K562 (cell line): ENCODE measurements around the gene FAM200B. TPM values are rescaled to one million over a fixed set of nuclear protein-coding genes. Genes with fewer than 3 reads are reported as not detected.

Source experiments
- ATAC-seq: fragments of 200-7000 bp; cut with Tn5 transposase; 3 replicates; pipeline ENCODE4 v1.9.1; 2020; ENCODE audit warnings: moderate library complexity
- BruUV-seq: library from RNA; stranded (reverse); fragments of 400-500 nt; replicated peaks from 2 replicates; lab custom pipeline; 2021; lab: Mats Ljungman, UMichigan
- CTCF ChIA-PET: fragments of 300-600 bp; formaldehyde crosslinking; extraction: SDS; loops from one replicate; lab custom pipeline; 2021; ENCODE audit warnings: low intra/inter-chr PET ratio; lab: Yijun Ruan, JAX
- POLR2A ChIA-PET: fragments of 300-600, 350-650 bp; sonication (Branson Sonifier 250); formaldehyde crosslinking; extraction: SDS; loops from one replicate; lab custom pipeline; 2021; ENCODE audit warnings: antibody characterized with exemption, inconsistent platforms; lab: Yijun Ruan, JAX
- DNase-seq, 4 experiments: peaks; one replicate each; pipeline versions ENCODE4 v3.0.0 to v3.0.0-alpha.2; 2011 to 2018; ENCODE audit warnings: low spot score in 3 of 4, mixed read lengths in 3 of 4; ENCODE audit errors: extremely low read depth in 1 of 4
- FAIRE-seq: peaks from 2 replicates; lab custom pipeline; 2011; peaks lifted over from hg19 to GRCh38; lab: Jason Lieb, UNC
- H2AFZ ChIP-seq: 2 replicates; pipeline ENCODE4 v1.6.0; 2011; ENCODE audit warnings: low read depth, low read length, control low read depth, inconsistent platforms
- H3K27ac ChIP-seq: fragments of 200-600 bp; 3 replicates; pipeline ENCODE4 v1.8.0; 2011; ENCODE audit warnings: low read depth, mild to moderate bottlenecking, control low read depth, inconsistent platforms, low read length, moderate library complexity, mixed read lengths; ENCODE audit errors: extremely low read depth
- H3K27me3 ChIP-seq, 2 experiments: fragments of 300-600 bp in 1 of 2; 2 replicates in 1 of 2; 3 replicates in 1 of 2; pipeline versions ENCODE4 v1.6.0 to v1.8.0; 2011; ENCODE audit warnings: inconsistent platforms in 2 of 2, low read length in 2 of 2, mild to moderate bottlenecking in 1 of 2, mixed read lengths in 1 of 2, moderate library complexity in 1 of 2; ENCODE audit not compliant: control insufficient read depth in 2 of 2, insufficient read depth in 2 of 2
- H3K36me3 ChIP-seq: fragments of 300-600 bp; 3 replicates; pipeline ENCODE4 v1.8.0; 2011; ENCODE audit warnings: mild to moderate bottlenecking, low read length, inconsistent platforms; ENCODE audit not compliant: control insufficient read depth, insufficient read depth
- H3K4me1 ChIP-seq, 2 experiments: fragments of 200-600 bp in 1 of 2; replicated peaks in 1 of 2; 2 replicates in 1 of 2; 3 replicates in 1 of 2; pipeline versions ENCODE4 v1.5.1 to v1.8.0; 2011; ENCODE audit warnings: inconsistent platforms in 2 of 2, low read length in 2 of 2, mild to moderate bottlenecking in 1 of 2, mixed read lengths in 1 of 2, moderate library complexity in 1 of 2; ENCODE audit not compliant: control insufficient read depth in 2 of 2, insufficient read depth in 2 of 2
- H3K4me2 ChIP-seq: 2 replicates; pipeline ENCODE4 v1.6.1; 2011; ENCODE audit warnings: low read length, control low read depth, inconsistent platforms, mixed read lengths; ENCODE audit not compliant: insufficient read depth
- H3K4me3 ChIP-seq: fragments of 200-600 bp; sonication (generic), shearing (Covaris generic); 2 replicates; pipeline ENCODE4 v1.5.1; 2016; ENCODE audit warnings: control low read depth, inconsistent platforms
- H3K79me2 ChIP-seq: fragments of 200-600 bp; 3 replicates; pipeline ENCODE4 v1.8.0; 2011; ENCODE audit warnings: low read length, inconsistent platforms; ENCODE audit not compliant: control insufficient read depth, insufficient read depth
- H3K9ac ChIP-seq, 2 experiments: 2 replicates each; pipeline versions ENCODE4 v1.6.0 to v1.6.1; 2011; ENCODE audit warnings: low read depth in 2 of 2, low read length in 2 of 2, control low read depth in 1 of 2, inconsistent platforms in 1 of 2, mild to moderate bottlenecking in 1 of 2, mixed read lengths in 1 of 2; ENCODE audit not compliant: insufficient read depth in 1 of 2
- H3K9me1 ChIP-seq: one replicate; pipeline ENCODE4 v1.6.0; 2011; ENCODE audit warnings: inconsistent platforms, mild to moderate bottlenecking, low read length, moderate library complexity; ENCODE audit not compliant: control insufficient read depth, insufficient read depth
- H3K9me3 ChIP-seq: replicated peaks from 2 replicates; pipeline ENCODE4 v1.5.1; 2011; ENCODE audit warnings: low read depth, low read length, inconsistent platforms; ENCODE audit not compliant: control insufficient read depth, insufficient read depth
- H4K20me1 ChIP-seq: replicated peaks from 2 replicates; pipeline ENCODE4 v1.6.1; 2011; ENCODE audit warnings: low read length, inconsistent platforms, mixed read lengths; ENCODE audit not compliant: control insufficient read depth, insufficient read depth
- CTCFL ChIP-seq: IDR thresholded peaks from 2 replicates; pipeline ENCODE4 v1.6.1; 2011; ENCODE audit warnings: borderline replicate concordance, low read depth, mild to moderate bottlenecking, moderate library complexity, low read length; ENCODE audit not compliant: insufficient read depth, poor library complexity, severe bottlenecking
- CXXC5 ChIP-seq: fragments of 250-450 bp; sonication (Bioruptor Pico); IDR thresholded peaks from 2 replicates; pipeline ENCODE4 v1.8.0; 2022; ENCODE audit warnings: inconsistent platforms, mild to moderate bottlenecking, moderate library complexity
- ELF4 ChIP-seq: fragments of 450-650 bp; formaldehyde crosslinking; IDR thresholded peaks from 2 replicates; pipeline ENCODE4 v1.4.0; 2022; ENCODE audit warnings: missing genetic modification characterization
- GABPB2 ChIP-seq: fragments of 250-450 bp; sonication (Bioruptor Pico); conservative IDR thresholded peaks from 2 replicates; pipeline ENCODE4 v1.5.1; 2021; ENCODE audit warnings: mild to moderate bottlenecking
- GTF2E2 ChIP-seq: fragments of 200-800 bp; sonication (Bioruptor generic); IDR thresholded peaks from 2 replicates; pipeline ENCODE4 v1.6.1; 2016; ENCODE audit warnings: missing genetic modification characterization, missing compliant biosample characterization
- HMGN3 ChIP-seq: IDR thresholded peaks from 2 replicates; pipeline ENCODE4 v1.6.1; 2011; ENCODE audit warnings: borderline replicate concordance, low read depth, mild to moderate bottlenecking, mixed read lengths, low read length; ENCODE audit not compliant: insufficient read length; ENCODE audit errors: extremely low read depth
- NR2F6 ChIP-seq: fragments of 450-650 bp; formaldehyde crosslinking; IDR thresholded peaks from 2 replicates; pipeline ENCODE4 v1.4.0; 2020; ENCODE audit warnings: mild to moderate bottlenecking
- POLR3G ChIP-seq: IDR thresholded peaks from 2 replicates; pipeline ENCODE4 v1.6.1; 2011; ENCODE audit not compliant: insufficient read length, insufficient replicate concordance; ENCODE audit errors: extremely low read depth
- SMARCA4 ChIP-seq: fragments of 450-650 bp; IDR thresholded peaks from 2 replicates; pipeline ENCODE4 v1.6.1; 2016
- TAF15 ChIP-seq: fragments of 200-400 bp; formaldehyde crosslinking; IDR thresholded peaks from 2 replicates; pipeline ENCODE4 v1.6.1; 2017; ENCODE audit warnings: mild to moderate bottlenecking, low read depth, low read length, moderate library complexity
- ZBTB8A ChIP-seq: fragments of 450-650 bp; IDR thresholded peaks from 2 replicates; pipeline ENCODE4 v1.6.1; 2018; ENCODE audit warnings: mild to moderate bottlenecking, moderate library complexity; ENCODE audit not compliant: partially characterized antibody
- ZKSCAN1 ChIP-seq: fragments of 150-350 bp; IDR thresholded peaks from 2 replicates; pipeline ENCODE4 v1.6.1; 2016; ENCODE audit warnings: low read depth, low read length
- ZMIZ1 ChIP-seq, 2 experiments: fragments of 150-350 bp in 1 of 2; IDR thresholded peaks; 2 replicates each; pipeline ENCODE4 v1.6.1; 2012 to 2016; ENCODE audit warnings: low read depth in 2 of 2, low read length in 2 of 2, mild to moderate bottlenecking in 1 of 2, moderate library complexity in 1 of 2
- ZNF431 ChIP-seq: sonication (generic); formaldehyde crosslinking; IDR thresholded peaks from 2 replicates; pipeline ENCODE4 v1.8.0; 2022; ENCODE audit warnings: mild to moderate bottlenecking, missing genetic modification reagents
- ZNF436 ChIP-seq: fragments of 250-450, 450-650 bp; sonication (Bioruptor Pico); formaldehyde crosslinking; IDR thresholded peaks from 2 replicates; pipeline ENCODE4 v1.7.0; 2020; ENCODE audit warnings: mild to moderate bottlenecking
- ZNF77 ChIP-seq: fragments of 250-450 bp; sonication (Bioruptor Pico); IDR thresholded peaks from 2 replicates; pipeline ENCODE4 v1.5.0; 2020
- ZNF830 ChIP-seq: fragments of 250-450 bp; sonication (Bioruptor Pico); IDR thresholded peaks from 2 replicates; pipeline ENCODE4 v1.5.0; 2021; ENCODE audit warnings: mild to moderate bottlenecking
- WGBS: fragments of 100-300 bp; shearing (Covaris generic); methylation state at CpG from one replicate; pipeline ENCODE4 v1.1.6; 2016; ENCODE audit warnings: low coverage, mixed read lengths; ENCODE audit not compliant: insufficient coverage; ENCODE audit errors: missing lambda C conversion rate; 5-methylcytosine and 5-hydroxymethylcytosine counted together
- in situ Hi-C: fragments of 300-500 bp; cut with MboI; formaldehyde crosslinking; loops from 4 replicates; pipeline ENCODE4 v1.15.0; 2018; ENCODE audit warnings: inconsistent platforms, mixed read lengths
- intact Hi-C: fragments of 100-400 bp; cut with micrococcal nuclease; formaldehyde crosslinking; loops from 2 replicates; pipeline ENCODE4 v1.14.2; 2022
- polyA plus RNA-seq, 8 experiments: library from polyadenylated mRNA; depleted of rRNA in 4 of 8; stranded (reverse) in 5 of 8; unstranded in 3 of 8; fragments of >200 nt; fragmentation: Nextera tagmentation in 2 of 8; fragmentation: Illumina TruSeq in 1 of 8; extraction: Ambion mirVana in 2 of 8; extraction: Trizol in 1 of 8; gene quantifications; 2 replicates each; pipeline versions ENCODE4 v1.2.1 to v1.2.3, GENCODE V29; 2011 to 2014; ENCODE audit warnings: inconsistent platforms in 1 of 8, missing spikeins in 1 of 8
- total RNA-seq, 7 experiments: library from RNA; depleted of rRNA in 6 of 7; stranded (reverse); fragments of >200 nt in 6 of 7; fragmentation: Illumina TruSeq in 2 of 7; extraction: Trizol in 2 of 7; gene quantifications; 2 replicates each; pipeline versions ENCODE4 v1.2.1 to v1.2.3, GENCODE V29; 2011 to 2021; ENCODE audit warnings: low replicate concordance in 1 of 7
- TF ChIP-seq, protein P1 (sequence below): fragments of 450-650 bp; formaldehyde crosslinking; IDR thresholded peaks from 2 replicates; pipeline ENCODE4 v1.4.0; 2020; ENCODE audit warnings: mild to moderate bottlenecking

Gene FAM200B
- total and polyA plus RNA-seq, 9 of the 15 experiments (the other 6 are each of a cell fraction or from before 2014, with no cell fraction given): 17.4 to 48.0 (median 25.5) TPM

DNA sequence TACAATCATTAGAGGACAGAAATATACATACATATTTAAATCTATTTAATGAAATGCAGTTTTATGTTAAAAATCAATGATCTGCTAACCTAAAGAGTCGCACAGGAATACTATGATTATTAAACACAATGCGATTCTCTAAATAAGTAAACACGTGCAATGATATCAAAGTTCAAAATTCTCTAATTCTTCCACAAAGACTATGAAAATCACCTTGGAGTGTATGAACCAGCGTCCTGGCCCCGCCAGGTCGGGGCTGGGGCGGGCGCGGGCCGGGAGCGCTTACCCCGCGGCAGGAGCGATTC is 608 bp upstream of the FAM200B start:
- ChIA-PET CTCF (no interaction called here), POLR2A (interaction anchor here (0.6 to 2.2 kb wide), 9 partner anchors 9 to 202 kb away, joined by 3 to 9 read pairs (median 3); no protein-coding TSS in a partner anchor)
- 0% methylated on average over 11 of the region's 14 CpGs for WGBS
- Histone ChIP-seq H3K27me3 (no peaks in the 10 kb centered on the region), H3K4me1 (peaks cover 4 to 16% of the 10 kb centered on the region in 2 experiments; a peak in 4 of 5 replicates), H3K27ac (peak overlapping the region; percentile 87), H3K9me3 (no peaks in the 10 kb centered on the region), H3K4me3 (peak overlapping the region; percentile 67), H3K9me1 (no peaks in the 10 kb centered on the region), H2AFZ (peak overlapping the region; percentile 92), H3K9ac (peak overlapping the region; percentile 91 to 96), H3K79me2 (peaks cover 89% of the 10 kb centered on the region), H3K36me3 (peaks cover 26% of the 10 kb centered on the region), H3K4me2 (peak overlapping the region; percentile 93; the same call in 1 of the 2 replicates), H4K20me1 (no peaks in the 10 kb centered on the region)
- FAIRE-seq (no peak), ATAC-seq (no peak), DNase-seq (no peak)
- no TSS peak for BruUV-seq
- intact Hi-C loops: loop anchor here (1.0 to 10.0 kb wide), 3 partner anchors 27 to 678 kb away; partner anchors contain the start of genes CPEB2 and TAPT1
- in situ Hi-C loops: no loop called here
- no peak for TF ChIP-seq ZMIZ1 (IDR thresholded peaks at IDR 0.05; ENCODE audit: low read depth in 2 of 2, low read length in 2 of 2)
- no peak for TF ChIP-seq GABPB2 (CRISPR knock-in tag)
- no peak for TF ChIP-seq TAF15
- TF ChIP-seq CXXC5: no peak
- TF ChIP-seq ZNF77 (CRISPR knock-in tag): no peak
- TF ChIP-seq SMARCA4: 0 out of 2 replicates have a peak, but pooled peaks have one; percentile 16
- no peak for TF ChIP-seq CTCFL
- peak; percentile 49 for TF ChIP-seq HMGN3
- no peak for TF ChIP-seq ZNF436 (CRISPR knock-in tag)
- 0 out of 2 replicates have a peak, but pooled peaks have one; percentile 16 for TF ChIP-seq ZNF431 (CRISPR knock-in tag)
- no peak for TF ChIP-seq ZBTB8A
- no peak for TF ChIP-seq ZNF830
- TF ChIP-seq ZKSCAN1: no peak
- TF ChIP-seq, protein P1, sequence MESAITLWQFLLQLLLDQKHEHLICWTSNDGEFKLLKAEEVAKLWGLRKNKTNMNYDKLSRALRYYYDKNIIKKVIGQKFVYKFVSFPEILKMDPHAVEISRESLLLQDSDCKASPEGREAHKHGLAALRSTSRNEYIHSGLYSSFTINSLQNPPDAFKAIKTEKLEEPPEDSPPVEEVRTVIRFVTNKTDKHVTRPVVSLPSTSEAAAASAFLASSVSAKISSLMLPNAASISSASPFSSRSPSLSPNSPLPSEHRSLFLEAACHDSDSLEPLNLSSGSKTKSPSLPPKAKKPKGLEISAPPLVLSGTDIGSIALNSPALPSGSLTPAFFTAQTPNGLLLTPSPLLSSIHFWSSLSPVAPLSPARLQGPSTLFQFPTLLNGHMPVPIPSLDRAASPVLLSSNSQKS (CRISPR knock-in tag): no peak
- no peak for TF ChIP-seq ELF4
- no peak for TF ChIP-seq NR2F6 (CRISPR knock-in tag)
- TF ChIP-seq GTF2E2 (tag): peak; percentile 85; the same call in 1 of the 2 replicates
- no peak for TF ChIP-seq POLR3G
